A549 (cell line): ENCODE measurements around the gene CCR5. TPM values are rescaled to one million over a fixed set of nuclear protein-coding genes. Genes with fewer than 3 reads are reported as not detected.

Experiments used
- ATAC-seq, 2 experiments: fragments of 200-7000 bp in 1 of 2; fragments of >200 bp in 1 of 2; cut with Nextera tagmentation in 1 of 2; cut with Tn5 transposase in 1 of 2; 3 replicates each; pipeline versions ENCODE4 v1.8.0 to v1.9.1; 2018 to 2020; ENCODE audit warnings: mild to moderate bottlenecking in 1 of 2, moderate library complexity in 1 of 2
- CTCF ChIA-PET: fragments of 300-600 bp; sonication (Branson Sonifier 250); formaldehyde crosslinking; extraction: SDS; loops from one replicate; lab custom pipeline; 2021; ENCODE audit warnings: antibody characterized with exemption, inconsistent platforms; lab: Yijun Ruan, JAX
- POLR2A ChIA-PET: fragments of 350-600 bp; formaldehyde crosslinking; extraction: SDS; loops from one replicate; lab custom pipeline; 2021; ENCODE audit warnings: antibody characterized with exemption, inconsistent platforms; lab: Yijun Ruan, JAX
- DNase-seq, 2 experiments: peaks; one replicate each; pipeline versions ENCODE4 v3.0.0 to v3.0.0-alpha.2; 2011 to 2016; ENCODE audit warnings: low read depth in 1 of 2, low spot score in 1 of 2
- FAIRE-seq: peaks from 2 replicates; lab custom pipeline; 2011; peaks lifted over from hg19 to GRCh38; lab: Jason Lieb, UNC
- H3K27ac ChIP-seq, 2 experiments: fragments of >200 bp; sonication (Bioruptor Twin); formaldehyde crosslinking; 3 replicates each; pipeline ENCODE4 v1.5.1; 2016 to 2017
- H3K4me1 ChIP-seq: fragments of >200 bp; sonication (Bioruptor Twin); formaldehyde crosslinking; 3 replicates; pipeline ENCODE4 v1.6.1; 2016
- H3K4me2 ChIP-seq: fragments of >200 bp; sonication (Bioruptor Twin); formaldehyde crosslinking; 3 replicates; pipeline ENCODE4 v1.6.1; 2016
- H3K4me3 ChIP-seq: fragments of >200 bp; sonication (Bioruptor Twin); formaldehyde crosslinking; 3 replicates; pipeline ENCODE4 v1.5.1; 2016
- H3K9me3 ChIP-seq: fragments of >200 bp; sonication (Bioruptor Twin); formaldehyde crosslinking; 3 replicates; pipeline ENCODE4 v1.6.1; 2016
- CEBPB ChIP-seq, 2 experiments: fragments of >200 bp in 1 of 2; sonication (Bioruptor Twin) in 1 of 2; formaldehyde crosslinking in 1 of 2; IDR thresholded peaks; 2 replicates each; pipeline ENCODE4 v1.6.1; 2012 to 2016
- CHD2 ChIP-seq: fragments of 150-350 bp; IDR thresholded peaks from 2 replicates; pipeline ENCODE4 v1.6.1; 2014; ENCODE audit warnings: low read length; ENCODE audit not compliant: partially characterized antibody
- CHD4 ChIP-seq: fragments of 200-600 bp; sonication (generic); IDR thresholded peaks from 2 replicates; pipeline ENCODE4 v1.6.1; 2016; ENCODE audit warnings: antibody characterized with exemption, mild to moderate bottlenecking, borderline replicate concordance
- FOSB ChIP-seq: fragments of 250-450 bp; sonication (Bioruptor Pico); IDR thresholded peaks from 2 replicates; pipeline ENCODE4 v1.5.0; 2020; ENCODE audit warnings: mild to moderate bottlenecking, moderate library complexity
- GATA3 ChIP-seq: IDR thresholded peaks from 2 replicates; pipeline ENCODE4 v1.6.1; 2012; ENCODE audit warnings: borderline replicate concordance
- KDM1A ChIP-seq: fragments of 200-600 bp; sonication (generic); IDR thresholded peaks from 2 replicates; pipeline ENCODE4 v1.6.1; 2016; ENCODE audit warnings: low read depth, mild to moderate bottlenecking
- KDM5A ChIP-seq: fragments of 200-600 bp; sonication (generic); IDR thresholded peaks from 2 replicates; pipeline ENCODE4 v1.6.1; 2016; ENCODE audit warnings: antibody characterized with exemption, mild to moderate bottlenecking
- MAZ ChIP-seq: fragments of 150-350 bp; IDR thresholded peaks from 2 replicates; pipeline ENCODE4 v1.6.1; 2014; ENCODE audit warnings: antibody characterized with exemption, low read depth, low read length, borderline replicate concordance
- NFE2L2 ChIP-seq: fragments of 150-350 bp; conservative IDR thresholded peaks from 2 replicates; pipeline ENCODE4 v1.6.1; 2014; ENCODE audit warnings: low read length
- RARB ChIP-seq: fragments of 250-450 bp; sonication (Bioruptor Pico); IDR thresholded peaks from 2 replicates; pipeline ENCODE4 v1.8.0; 2021; ENCODE audit warnings: mild to moderate bottlenecking, moderate library complexity
- RCOR1 ChIP-seq: fragments of 150-350 bp; IDR thresholded peaks from 2 replicates; pipeline ENCODE4 v1.6.1; 2014; ENCODE audit warnings: antibody characterized with exemption, low read length, low read depth
- TP53 ChIP-seq: fragments of 250-450 bp; sonication (Bioruptor Pico); IDR thresholded peaks from 2 replicates; pipeline ENCODE4 v1.5.0; 2021; ENCODE audit warnings: mild to moderate bottlenecking, moderate library complexity
- ZC3H11A ChIP-seq: fragments of 450-650 bp; IDR thresholded peaks from 2 replicates; pipeline ENCODE4 v1.6.1; 2014; ENCODE audit warnings: antibody characterized with exemption, mild to moderate bottlenecking
- WGBS: methylation state at CpG from one replicate; pipeline ENCODE4 v1.1.6; 2017; ENCODE audit errors: missing lambda C conversion rate; 5-methylcytosine and 5-hydroxymethylcytosine counted together
- polyA plus RNA-seq, 4 experiments: library from polyadenylated mRNA; depleted of rRNA in 3 of 4; stranded (reverse); fragments of >200 nt; fragmentation: RNase III in 1 of 4; extraction: RNeasy Plus Mini Kit Qiagen cat#74134 plus additional on column Dnase treatment in 1 of 4; gene quantifications; 2 replicates in 3 of 4; 3 replicates in 1 of 4; pipeline ENCODE4 v1.2.3, GENCODE V29; 2011 to 2017
- TF ChIP-seq, protein P1 (sequence below): fragments of >200 bp; sonication (Bioruptor Twin); formaldehyde crosslinking; IDR thresholded peaks from 2 replicates; pipeline ENCODE4 v1.6.1; 2016
- TF ChIP-seq, protein P2 (sequence below): IDR thresholded peaks from 2 replicates; pipeline ENCODE4 v1.6.1; 2012
- TF ChIP-seq, protein P3 (sequence below): fragments of 450-650 bp; IDR thresholded peaks from 2 replicates; pipeline ENCODE4 v1.6.1; 2014; ENCODE audit warnings: antibody characterized with exemption
- TF ChIP-seq, protein P4 (sequence below): fragments of >200 bp; sonication (Bioruptor Twin); formaldehyde crosslinking; IDR thresholded peaks from 3 replicates; pipeline ENCODE4 v1.5.1; 2016
- TF ChIP-seq, protein P5 (sequence below): fragments of >200 bp; sonication (Bioruptor Twin); formaldehyde crosslinking; IDR thresholded peaks from 3 replicates; pipeline ENCODE4 v1.6.1; 2016

The CCR5 gene
- polyA plus RNA-seq, 2 of the 4 experiments (the other 2 are of a cell fraction) = not detected

DNA sequence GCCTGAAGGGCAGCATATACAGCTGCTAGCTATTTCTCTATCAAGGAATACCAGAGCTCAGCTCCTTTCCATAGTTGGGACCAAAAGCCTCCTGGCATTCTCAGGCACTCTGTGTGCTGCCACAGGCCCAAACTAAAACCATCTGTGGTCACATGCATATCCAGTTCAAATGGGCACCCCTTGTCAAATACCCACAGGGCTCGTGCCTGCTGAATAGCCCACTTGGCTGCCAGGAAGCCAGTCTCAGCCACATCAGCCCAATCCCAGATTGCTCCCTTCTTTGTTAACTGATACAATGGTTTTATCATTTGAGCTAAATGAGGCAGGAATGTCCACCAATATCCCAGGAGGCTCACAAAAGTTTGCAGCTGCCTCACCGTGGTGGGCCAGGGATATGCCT lies 50.2 kb downstream of the CCR5 start:
- FAIRE-seq (no peak), ATAC-seq (no peak)
- CTCF ChIA-PET = no interaction called here

DNA sequence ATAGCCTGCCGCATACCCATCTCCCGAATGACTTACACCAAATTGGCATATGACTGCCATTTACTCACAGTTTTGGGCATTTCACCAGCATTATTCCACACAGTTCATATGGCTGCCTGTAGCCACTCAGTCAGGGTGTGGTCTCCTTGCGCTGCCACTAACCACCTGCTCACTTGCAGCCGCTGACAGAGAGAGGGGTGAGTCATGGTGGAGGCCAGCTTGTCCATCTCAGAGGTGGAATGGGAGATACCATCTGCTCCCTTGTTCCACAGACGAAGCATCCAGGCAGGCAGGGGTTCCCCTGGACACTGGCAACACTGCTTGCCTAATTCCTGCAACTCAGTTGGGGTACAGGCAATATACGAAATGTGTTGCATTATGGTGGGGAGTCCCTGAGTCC lies 51.9 kb downstream of the CCR5 start:
- DNase-seq = no peak
- FAIRE-seq = no peak
- CTCF ChIA-PET = no interaction called here
- H3K27ac ChIP-seq = no peak overlapping the region
- POLR2A ChIA-PET = no interaction called here
- H3K9me3 ChIP-seq = no peaks in the 10 kb centered on the region
- no peaks in the 10 kb centered on the region for H3K4me1 ChIP-seq
- no peak overlapping the region for H3K4me3 ChIP-seq
- TF ChIP-seq, protein P1, sequence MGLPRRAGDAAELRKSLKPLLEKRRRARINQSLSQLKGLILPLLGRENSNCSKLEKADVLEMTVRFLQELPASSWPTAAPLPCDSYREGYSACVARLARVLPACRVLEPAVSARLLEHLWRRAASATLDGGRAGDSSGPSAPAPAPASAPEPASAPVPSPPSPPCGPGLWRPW = no peak
- no peak for TF ChIP-seq TP53 (CRISPR knock-in tag)
- no peak for TF ChIP-seq CHD2
- TF ChIP-seq, protein P2, sequence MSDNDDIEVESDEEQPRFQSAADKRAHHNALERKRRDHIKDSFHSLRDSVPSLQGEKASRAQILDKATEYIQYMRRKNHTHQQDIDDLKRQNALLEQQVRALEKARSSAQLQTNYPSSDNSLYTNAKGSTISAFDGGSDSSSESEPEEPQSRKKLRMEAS = no peak
- TF ChIP-seq NFE2L2 = no peak
- no peak for TF ChIP-seq FOSB
- TF ChIP-seq, all 56 proteins: peak for 0
- peak in 1 of 2 experiments; percentile 19; a peak in 1 of 6 replicates for ATAC-seq
- WGBS = 50% methylated on average over 4 of the region's 6 CpGs
- no peak overlapping the region for H3K4me2 ChIP-seq

More for the DNA sequence above, 50.2 kb downstream of the CCR5 start:
- WGBS = 0% methylated on average over 1 of the region's 2 CpGs
- Histone ChIP-seq H3K4me2 (no peak overlapping the region), H3K27ac (no peak overlapping the region), H3K4me3 (no peak overlapping the region), H3K9me3 (no peaks in the 10 kb centered on the region), H3K4me1 (no peaks in the 10 kb centered on the region)
- TF ChIP-seq RARB = no peak
- no peak for TF ChIP-seq KDM5A
- no peak for TF ChIP-seq RCOR1
- no peak for TF ChIP-seq CEBPB (IDR thresholded peaks at IDR 0.05)
- no peak for TF ChIP-seq ZC3H11A
- TF ChIP-seq, protein P3, sequence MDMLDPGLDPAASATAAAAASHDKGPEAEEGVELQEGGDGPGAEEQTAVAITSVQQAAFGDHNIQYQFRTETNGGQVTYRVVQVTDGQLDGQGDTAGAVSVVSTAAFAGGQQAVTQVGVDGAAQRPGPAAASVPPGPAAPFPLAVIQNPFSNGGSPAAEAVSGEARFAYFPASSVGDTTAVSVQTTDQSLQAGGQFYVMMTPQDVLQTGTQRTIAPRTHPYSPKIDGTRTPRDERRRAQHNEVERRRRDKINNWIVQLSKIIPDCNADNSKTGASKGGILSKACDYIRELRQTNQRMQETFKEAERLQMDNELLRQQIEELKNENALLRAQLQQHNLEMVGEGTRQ = no peak
- TF ChIP-seq KDM1A = no peak
- TF ChIP-seq NFE2L2 = no peak
- TF ChIP-seq, protein P4, sequence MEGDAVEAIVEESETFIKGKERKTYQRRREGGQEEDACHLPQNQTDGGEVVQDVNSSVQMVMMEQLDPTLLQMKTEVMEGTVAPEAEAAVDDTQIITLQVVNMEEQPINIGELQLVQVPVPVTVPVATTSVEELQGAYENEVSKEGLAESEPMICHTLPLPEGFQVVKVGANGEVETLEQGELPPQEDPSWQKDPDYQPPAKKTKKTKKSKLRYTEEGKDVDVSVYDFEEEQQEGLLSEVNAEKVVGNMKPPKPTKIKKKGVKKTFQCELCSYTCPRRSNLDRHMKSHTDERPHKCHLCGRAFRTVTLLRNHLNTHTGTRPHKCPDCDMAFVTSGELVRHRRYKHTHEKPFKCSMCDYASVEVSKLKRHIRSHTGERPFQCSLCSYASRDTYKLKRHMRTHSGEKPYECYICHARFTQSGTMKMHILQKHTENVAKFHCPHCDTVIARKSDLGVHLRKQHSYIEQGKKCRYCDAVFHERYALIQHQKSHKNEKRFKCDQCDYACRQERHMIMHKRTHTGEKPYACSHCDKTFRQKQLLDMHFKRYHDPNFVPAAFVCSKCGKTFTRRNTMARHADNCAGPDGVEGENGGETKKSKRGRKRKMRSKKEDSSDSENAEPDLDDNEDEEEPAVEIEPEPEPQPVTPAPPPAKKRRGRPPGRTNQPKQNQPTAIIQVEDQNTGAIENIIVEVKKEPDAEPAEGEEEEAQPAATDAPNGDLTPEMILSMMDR = no peak
- TF ChIP-seq, protein P5, sequence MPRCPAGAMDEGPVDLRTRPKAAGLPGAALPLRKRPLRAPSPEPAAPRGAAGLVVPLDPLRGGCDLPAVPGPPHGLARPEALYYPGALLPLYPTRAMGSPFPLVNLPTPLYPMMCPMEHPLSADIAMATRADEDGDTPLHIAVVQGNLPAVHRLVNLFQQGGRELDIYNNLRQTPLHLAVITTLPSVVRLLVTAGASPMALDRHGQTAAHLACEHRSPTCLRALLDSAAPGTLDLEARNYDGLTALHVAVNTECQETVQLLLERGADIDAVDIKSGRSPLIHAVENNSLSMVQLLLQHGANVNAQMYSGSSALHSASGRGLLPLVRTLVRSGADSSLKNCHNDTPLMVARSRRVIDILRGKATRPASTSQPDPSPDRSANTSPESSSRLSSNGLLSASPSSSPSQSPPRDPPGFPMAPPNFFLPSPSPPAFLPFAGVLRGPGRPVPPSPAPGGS = no peak
- TF ChIP-seq CHD4 = no peak
- POLR2A ChIA-PET = no interaction called here
- DNase-seq = no peak

DNA sequence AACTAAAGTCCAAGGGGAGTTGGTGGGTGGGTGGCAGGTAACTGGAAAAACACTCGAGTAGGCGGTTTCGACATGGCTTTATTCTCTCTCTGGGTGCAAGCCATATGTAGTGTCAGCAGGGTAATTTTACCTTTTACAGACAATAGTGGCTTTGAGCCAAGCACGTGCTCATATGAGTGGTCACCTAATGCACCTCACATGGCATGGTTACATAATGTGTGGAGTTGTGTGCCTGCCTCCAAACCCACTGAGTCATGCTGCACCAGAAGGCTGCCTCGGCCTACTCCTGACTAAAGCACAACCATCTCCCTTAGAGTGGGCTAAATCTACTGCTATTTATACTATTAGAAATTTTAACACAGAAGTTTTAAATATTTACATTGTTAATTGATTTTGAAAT lies 52.8 kb downstream of the CCR5 start:
- no peak for TF ChIP-seq MAZ
- no peak for TF ChIP-seq GATA3
- TF ChIP-seq, all 56 proteins: peak for 0
- Histone ChIP-seq H3K4me3 (no peak overlapping the region), H3K9me3 (no peaks in the 10 kb centered on the region), H3K27ac (no peak overlapping the region), H3K4me1 (no peaks in the 10 kb centered on the region), H3K4me2 (no peak overlapping the region)
- no peak for DNase-seq
- ChIA-PET CTCF (interaction anchor here (0.9 to 1.0 kb wide), 2 partner anchors 12 to 19 kb away, joined by 3 read pairs; no protein-coding TSS in a partner anchor), POLR2A (no interaction called here)
- FAIRE-seq = no peak
- 77% methylated on average over 5 of the region's 5 CpGs for WGBS
- ATAC-seq = no peak

Other genes starting within 250 kb of the CCR5 start
- 0.03 TPM in 1 of 2 replicates, not detected in the other for gene CCR1, start 162.6 kb upstream of the CCR5 start, polyA plus RNA-seq (2011; rRNA removed)
- not detected in 3 replicates for gene CCR1, start 162.6 kb upstream of the CCR5 start, polyA plus RNA-seq (2017; fragmentation: RNase III; extraction: RNeasy Plus Mini Kit Qiagen cat#74134 plus additional on column Dnase treatment)
- not detected in 2 replicates for gene CCR3, start 128.5 kb upstream of the CCR5 start, polyA plus RNA-seq (2011; rRNA removed)
- not detected in 3 replicates for gene CCR3, start 128.5 kb upstream of the CCR5 start, polyA plus RNA-seq (2017; fragmentation: RNase III; extraction: RNeasy Plus Mini Kit Qiagen cat#74134 plus additional on column Dnase treatment)
- not detected in 2 replicates for gene CCR2, start 16.8 kb upstream of the CCR5 start, polyA plus RNA-seq (2011; rRNA removed)
- not detected in 3 replicates for gene CCR2, start 16.8 kb upstream of the CCR5 start, polyA plus RNA-seq (2017; fragmentation: RNase III; extraction: RNeasy Plus Mini Kit Qiagen cat#74134 plus additional on column Dnase treatment)
- gene CCRL2, start 36.3 kb downstream of the CCR5 start, polyA plus RNA-seq (2011; rRNA removed) = not detected in 2 replicates
- gene CCRL2, start 36.3 kb downstream of the CCR5 start, polyA plus RNA-seq (2017; fragmentation: RNase III; extraction: RNeasy Plus Mini Kit Qiagen cat#74134 plus additional on column Dnase treatment) = not detected in 3 replicates
- not detected in 2 replicates for gene LTF, start 94.0 kb downstream of the CCR5 start, polyA plus RNA-seq (2011; rRNA removed)
- gene LTF, start 94.0 kb downstream of the CCR5 start, polyA plus RNA-seq (2017; fragmentation: RNase III; extraction: RNeasy Plus Mini Kit Qiagen cat#74134 plus additional on column Dnase treatment) = not detected in 3 replicates
- gene RTP3, start 127.0 kb downstream of the CCR5 start, polyA plus RNA-seq (2011; rRNA removed) = not detected in 2 replicates
- not detected in 3 replicates for gene RTP3, start 127.0 kb downstream of the CCR5 start, polyA plus RNA-seq (2017; fragmentation: RNase III; extraction: RNeasy Plus Mini Kit Qiagen cat#74134 plus additional on column Dnase treatment)
- 0.03 TPM in 1 of 2 replicates, not detected in the other for gene LRRC2, start 195.4 kb downstream of the CCR5 start, polyA plus RNA-seq (2011; rRNA removed)
- gene LRRC2, start 195.4 kb downstream of the CCR5 start, polyA plus RNA-seq (2017; fragmentation: RNase III; extraction: RNeasy Plus Mini Kit Qiagen cat#74134 plus additional on column Dnase treatment) = not detected in 3 replicates
- gene FAM240A, start 241.6 kb downstream of the CCR5 start, polyA plus RNA-seq (2011; rRNA removed) = not detected in 2 replicates
- gene FAM240A, start 241.6 kb downstream of the CCR5 start, polyA plus RNA-seq (2017; fragmentation: RNase III; extraction: RNeasy Plus Mini Kit Qiagen cat#74134 plus additional on column Dnase treatment) = not detected in 3 replicates